Measurements from ENCODE around the gene TMEM107.

TMEM107 gene

GRCh38 chr17:8155231-8155995 is 20.8 kb downstream of the TMEM107 start:
- CTCF ChIA-PET, result interaction anchor here (1.7 kb wide), 1 partner anchor 36 kb away, joined by 6 read pairs; no protein-coding TSS in a partner anchor
- H3K27ac ChIP-seq, result peak overlapping the region; percentile 98

GRCh38 chr17:8154608-8155155 is 21.5 kb downstream of the TMEM107 start:
- H3K27ac ChIP-seq, result peak overlapping the region; percentile 98
- DNase-seq (ENCODE audit: low spot score), result no peak
- POLR2A ChIA-PET (ENCODE audit: low non-redundant PET), result interaction anchor here (1.0 to 1.4 kb wide), 3 partner anchors 9 to 19 kb away, joined by 3 to 5 read pairs (median 3); no protein-coding TSS in a partner anchor
- TF ChIP-seq CTCF (conservative IDR thresholded peaks at IDR 0.05; ENCODE audit: low read depth), result no peak
- CTCF ChIA-PET, result no interaction called here

More at GRCh38 chr17:8155231-8155995, 20.8 kb downstream of the TMEM107 start:
- no peak for DNase-seq (ENCODE audit: low spot score)
- TF ChIP-seq CTCF (conservative IDR thresholded peaks at IDR 0.05; ENCODE audit: low read depth), result no peak
- POLR2A ChIA-PET (ENCODE audit: low non-redundant PET), result interaction anchor here (1.2 to 1.4 kb wide), 2 partner anchors 9 to 16 kb away, joined by 3 read pairs; no protein-coding TSS in a partner anchor

- TF ChIP-seq CTCF (conservative IDR thresholded peaks at IDR 0.05; ENCODE audit: low read depth), result no peak
- ChIA-PET POLR2A (ENCODE audit: low non-redundant PET) (interaction anchor here (1.0 to 1.4 kb wide), 2 partner anchors 14 to 19 kb away, joined by 3 to 5 read pairs; no protein-coding TSS in a partner anchor), CTCF (interaction anchor here (0.7 kb wide), 1 partner anchor 15 kb away, joined by 3 read pairs; no protein-coding TSS in a partner anchor)
- peak; percentile 92 for DNase-seq (ENCODE audit: low spot score)
- peak overlapping the region; percentile 98 for H3K27ac ChIP-seq
Measured at GRCh38 chr17:8153957-8154607, 22.1 kb downstream of the TMEM107 start.

GRCh38 chr17:8153525-8153956 is 22.6 kb downstream of the TMEM107 start:
- TF ChIP-seq CTCF (conservative IDR thresholded peaks at IDR 0.05; ENCODE audit: low read depth), result no peak
- peak; percentile 80 for DNase-seq (ENCODE audit: low spot score)
- ChIA-PET POLR2A (ENCODE audit: low non-redundant PET) (interaction anchor here (1.0 kb wide), 1 partner anchor 20 kb away, joined by 5 read pairs; no protein-coding TSS in a partner anchor), CTCF (interaction anchor here (0.7 kb wide), 1 partner anchor 15 kb away, joined by 3 read pairs; no protein-coding TSS in a partner anchor)
- H3K27ac ChIP-seq, result peak overlapping the region; percentile 98

- DNase-seq (ENCODE audit: low spot score), result no peak
- POLR2A ChIA-PET (ENCODE audit: low non-redundant PET), result no interaction called here
- CTCF ChIA-PET, result interaction anchor here (0.7 to 1.6 kb wide), 2 partner anchors 14 kb away, joined by 3 to 9 read pairs; no protein-coding TSS in a partner anchor
- no peak for TF ChIP-seq CTCF (conservative IDR thresholded peaks at IDR 0.05; ENCODE audit: low read depth)
- peak overlapping the region; percentile 98 for H3K27ac ChIP-seq
Measured at GRCh38 chr17:8153031-8153451, 23.1 kb downstream of the TMEM107 start.

Data from RWPE1 (cell line).